Stimulated activated CD8-positive, alpha-beta memory T cell treated with anti-CD3 and anti-CD28 coated beads, Interleukin-2, amount 100 ng/mL, for 48 hours (primary cell): ENCODE data around the gene MFRP.
"Not testable (repeated sequence)": the region's sequence is repeated elsewhere in the genome, so short reads cannot be mapped to it uniquely, and the experiment has no call there.

Experiments used
- DNase-seq, 2 donors: peaks; one replicate each; pipeline ENCODE4 v3.0.0-alpha.2; 2020; ENCODE audit warnings: low read depth in 2 of 2

MFRP gene

GRCh38 chr11:119346605-119347004, at the start of gene MFRP:
TSS of gene MFRP (minus strand) at chr11:119346705. CDS start at chr11:119346513, 192 bp downstream.
- DNase-seq, result no peak

- no peak for DNase-seq
These were observed 44.8 kb upstream of the MFRP start for GRCh38 chr11:119391275-119391674.

- DNase-seq, result no peak
These were observed 43.2 kb upstream of the MFRP start for GRCh38 chr11:119389611-119390254.

- no peak for DNase-seq
These were observed 41.6 kb upstream of the MFRP start for GRCh38 chr11:119388103-119388502.

- DNase-seq, result no peak
These were observed 37.8 kb upstream of the MFRP start for GRCh38 chr11:119384332-119384731.

GRCh38 chr11:119382513-119382912, 36.0 kb upstream of the MFRP start:
- not testable (repeated sequence) for DNase-seq

- no peak for DNase-seq
These were observed 35.6 kb upstream of the MFRP start for GRCh38 chr11:119382101-119382500.

GRCh38 chr11:119381181-119381988, 34.9 kb upstream of the MFRP start, which contains the start of gene USP2:
TSS of gene USP2 (minus strand) at chr11:119381690. CDS start at chr11:119373480, 8,210 bp downstream.
- DNase-seq, result peak; percentile 95 to 96

GRCh38 chr11:119380827-119381180, 34.3 kb upstream of the MFRP start:
- no peak for DNase-seq

GRCh38 chr11:119380160-119380826, 33.8 kb upstream of the MFRP start:
- no peak for DNase-seq

- DNase-seq, result no peak
These were observed 32.5 kb upstream of the MFRP start for GRCh38 chr11:119378851-119379465.

GRCh38 chr11:119377961-119378667, 31.6 kb upstream of the MFRP start:
- no peak for DNase-seq

- no peak for DNase-seq
These were observed 30.8 kb upstream of the MFRP start for GRCh38 chr11:119377112-119377901.

- no peak for DNase-seq
These were observed 29.8 kb upstream of the MFRP start for GRCh38 chr11:119376197-119376847.

GRCh38 chr11:119375337-119376196, 29.1 kb upstream of the MFRP start:
- DNase-seq, result no peak

GRCh38 chr11:119374632-119375336, 28.3 kb upstream of the MFRP start:
- DNase-seq, result no peak

- DNase-seq, result peak in 1 of 2 donors; percentile 32
These were observed 27.6 kb upstream of the MFRP start for GRCh38 chr11:119373921-119374631.
